HG02938 (cell line): ENCODE measurements around the gene ARSB.

Experiments used
- ATAC-seq: cut with Tn5 transposase; IDR thresholded peaks from one replicate; pipeline ENCODE4 v1.9.1; 2021; ENCODE audit warnings: mild to moderate bottlenecking, moderate library complexity; ENCODE audit not compliant: unreplicated experiment

ARSB gene

GRCh38 chr5:78810098-78810920, 174.8 kb downstream of the ARSB start:
- no peak for ATAC-seq

GRCh38 chr5:78809444-78809843, 175.7 kb downstream of the ARSB start:
- no peak for ATAC-seq

GRCh38 chr5:78808818-78809217, 176.3 kb downstream of the ARSB start:
- ATAC-seq: no peak

- no peak for ATAC-seq
Observed at GRCh38 chr5:78808380-78808779, 176.7 kb downstream of the ARSB start.

GRCh38 chr5:78806544-78806943, 178.6 kb downstream of the ARSB start:
- ATAC-seq: no peak

- ATAC-seq: no peak
Observed at GRCh38 chr5:78805474-78806124, 179.5 kb downstream of the ARSB start.

GRCh38 chr5:78804995-78805394, 180.1 kb downstream of the ARSB start:
- ATAC-seq: no peak

GRCh38 chr5:78803941-78804340, 181.2 kb downstream of the ARSB start:
- ATAC-seq: no peak

GRCh38 chr5:78803353-78803752, 181.8 kb downstream of the ARSB start:
- ATAC-seq: no peak

GRCh38 chr5:78801413-78801812, 183.7 kb downstream of the ARSB start:
- ATAC-seq: no peak

GRCh38 chr5:78799266-78800017, 185.7 kb downstream of the ARSB start:
- no peak for ATAC-seq

- ATAC-seq: no peak
Observed at GRCh38 chr5:78798673-78799029, 186.5 kb downstream of the ARSB start.

GRCh38 chr5:78797936-78798672, 187.0 kb downstream of the ARSB start:
- ATAC-seq: no peak

GRCh38 chr5:78795757-78796156, 189.4 kb downstream of the ARSB start:
- no peak for ATAC-seq

- no peak for ATAC-seq
Observed at GRCh38 chr5:78794693-78795215, 190.4 kb downstream of the ARSB start.

GRCh38 chr5:78793907-78794662, 191.0 kb downstream of the ARSB start:
- ATAC-seq: no peak

GRCh38 chr5:78792345-78793055, 192.6 kb downstream of the ARSB start:
- ATAC-seq: peak; percentile 57

GRCh38 chr5:78791501-78792100, 193.5 kb downstream of the ARSB start:
- no peak for ATAC-seq

- no peak for ATAC-seq
Observed at GRCh38 chr5:78787783-78788182, 197.3 kb downstream of the ARSB start.
